Upper lobe of left lung (tissue), 6 donors: Measurements from ENCODE around the gene CPEB1. TPM values are rescaled to one million over a fixed set of nuclear protein-coding genes. Genes with fewer than 3 reads are reported as not detected.

Experiments
- ATAC-seq, 2 donors: fragments of 200-7000 bp; cut with Tn5 transposase; one replicate each; pipeline ENCODE4 v1.9.1; 2022; ENCODE audit warnings: mild to moderate bottlenecking in 2 of 2, moderate library complexity in 2 of 2; ENCODE audit not compliant: low FRiP score in 2 of 2
- DNase-seq, 2 donors: peaks; one replicate each; pipeline ENCODE4 v3.0.0-alpha.2; 2019 to 2020
- H3K27ac ChIP-seq, 4 donors: fragments of 200-600 bp; sonication (generic); one replicate each; pipeline ENCODE4 v1.5.1; 2016 to 2019
- H3K27me3 ChIP-seq, 4 donors: fragments of 200-600 bp; sonication (generic); one replicate each; pipeline ENCODE4 v1.5.1; 2017 to 2019
- H3K36me3 ChIP-seq, 4 donors: fragments of 200-600 bp; sonication (generic); one replicate each; pipeline ENCODE4 v1.5.1; 2016 to 2019
- H3K4me1 ChIP-seq, 4 donors: fragments of 200-600 bp; sonication (generic); one replicate each; pipeline ENCODE4 v1.5.1; 2018 to 2019
- H3K4me3 ChIP-seq, 4 donors: fragments of 200-600 bp; sonication (generic); one replicate each; pipeline ENCODE4 v1.5.1; 2017 to 2019; ENCODE audit warnings: mild to moderate bottlenecking in 2 of 4, moderate library complexity in 1 of 4
- H3K9me3 ChIP-seq, 4 donors: fragments of 200-600 bp; sonication (generic); one replicate each; pipeline ENCODE4 v1.5.1; 2018 to 2019
- EP300 ChIP-seq, 4 donors: sonication (generic); formaldehyde crosslinking; IDR thresholded peaks; one replicate each; pipeline ENCODE4 v1.5.1; 2017; ENCODE audit warnings: antibody characterized with exemption in 4 of 4, control low read depth in 2 of 4
- POLR2A ChIP-seq, 4 donors: fragments of 450-650 bp; IDR thresholded peaks; one replicate each; pipeline ENCODE4 v1.5.1; 2016 to 2017; ENCODE audit warnings: antibody characterized with exemption in 4 of 4, mild to moderate bottlenecking in 2 of 4
- POLR2AphosphoS5 ChIP-seq, 2 donors: sonication (generic); formaldehyde crosslinking; IDR thresholded peaks; one replicate each; pipeline ENCODE4 v1.5.1; 2017; ENCODE audit warnings: antibody characterized with exemption in 2 of 2
- WGBS, 2 donors: methylation state at CpG; one replicate each; pipeline ENCODE4 v1.1.5; 2017 to 2018; 5-methylcytosine and 5-hydroxymethylcytosine counted together
- total RNA-seq, 6 donors: library from RNA; depleted of rRNA in 4 of 6; stranded (reverse); fragments of >200 nt in 4 of 6; gene quantifications; one replicate each; pipeline versions ENCODE4 v1.1.0 to v1.2.1, GENCODE V29; 2016 to 2021
- TF ChIP-seq, protein P1 (sequence below), 6 experiments: fragments of 450-650 bp in 4 of 6; fragments of 200-600 bp in 2 of 6; sonication (generic) in 2 of 6; IDR thresholded peaks; one replicate each; pipeline ENCODE4 v1.5.1; 2016 to 2019; ENCODE audit warnings: antibody characterized with exemption in 6 of 6
- donor health status: DM: no; HTN: no; CAD: no; lungs with moderate emphysema.
- donor health status: DM: no; HTN: yes; CAD: no; lungs with severe emphysema.

The CPEB1 gene
- total RNA-seq, 6 donors from 2014 or later, result 0.76 to 3.4 (median 1.7) TPM

DNA sequence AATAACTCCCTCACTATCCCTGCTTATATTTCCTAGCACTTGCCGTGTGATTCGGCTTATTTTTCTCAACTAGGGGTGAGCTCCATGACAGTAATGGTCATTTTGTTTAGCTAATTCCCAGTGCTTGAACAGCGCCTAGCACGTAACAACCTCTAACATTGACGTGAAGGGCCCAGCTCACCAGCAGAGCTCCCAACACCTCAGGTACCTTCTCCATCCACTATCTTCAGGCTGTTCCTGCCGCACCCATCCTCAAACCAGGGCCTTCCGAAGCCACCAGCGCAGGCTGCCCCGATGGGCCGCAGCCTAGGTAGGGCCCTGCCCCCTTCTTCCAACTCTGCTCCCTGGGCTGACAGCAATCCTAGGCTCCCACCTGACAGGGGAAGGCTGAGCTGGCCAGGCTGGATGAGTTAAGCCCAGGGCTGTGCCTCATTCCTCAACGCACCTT lies 106.2 kb downstream of the CPEB1 start:
- peak; percentile 1 to 5 for ATAC-seq
- H3K4me3 ChIP-seq, result peak overlapping the region; percentile 73 to 96 (median 81)
- no peaks in the 10 kb centered on the region for H3K9me3 ChIP-seq
- 21 to 22% methylated on average over 8 to 11 of the region's 11 CpGs for WGBS, 2 donors
- peaks cover 19 to 29% (median 29%) of the 10 kb centered on the region in 4 donors for H3K36me3 ChIP-seq
- peak overlapping the region; percentile 83 to 91 (median 90) for H3K27ac ChIP-seq
- peaks cover 19 to 38% (median 24%) of the 10 kb centered on the region in 4 donors for H3K4me1 ChIP-seq
- DNase-seq, result peak; percentile 30 to 77
- TF ChIP-seq POLR2A (IDR thresholded peaks at IDR 0.05), result no peak
- TF ChIP-seq POLR2AphosphoS5 (IDR thresholded peaks at IDR 0.05), result no peak
- no peak for TF ChIP-seq EP300 (IDR thresholded peaks at IDR 0.05)
- TF ChIP-seq, protein P1, sequence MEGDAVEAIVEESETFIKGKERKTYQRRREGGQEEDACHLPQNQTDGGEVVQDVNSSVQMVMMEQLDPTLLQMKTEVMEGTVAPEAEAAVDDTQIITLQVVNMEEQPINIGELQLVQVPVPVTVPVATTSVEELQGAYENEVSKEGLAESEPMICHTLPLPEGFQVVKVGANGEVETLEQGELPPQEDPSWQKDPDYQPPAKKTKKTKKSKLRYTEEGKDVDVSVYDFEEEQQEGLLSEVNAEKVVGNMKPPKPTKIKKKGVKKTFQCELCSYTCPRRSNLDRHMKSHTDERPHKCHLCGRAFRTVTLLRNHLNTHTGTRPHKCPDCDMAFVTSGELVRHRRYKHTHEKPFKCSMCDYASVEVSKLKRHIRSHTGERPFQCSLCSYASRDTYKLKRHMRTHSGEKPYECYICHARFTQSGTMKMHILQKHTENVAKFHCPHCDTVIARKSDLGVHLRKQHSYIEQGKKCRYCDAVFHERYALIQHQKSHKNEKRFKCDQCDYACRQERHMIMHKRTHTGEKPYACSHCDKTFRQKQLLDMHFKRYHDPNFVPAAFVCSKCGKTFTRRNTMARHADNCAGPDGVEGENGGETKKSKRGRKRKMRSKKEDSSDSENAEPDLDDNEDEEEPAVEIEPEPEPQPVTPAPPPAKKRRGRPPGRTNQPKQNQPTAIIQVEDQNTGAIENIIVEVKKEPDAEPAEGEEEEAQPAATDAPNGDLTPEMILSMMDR (IDR thresholded peaks at IDR 0.05), result no peak
- H3K27me3 ChIP-seq, result no peaks in the 10 kb centered on the region

DNA sequence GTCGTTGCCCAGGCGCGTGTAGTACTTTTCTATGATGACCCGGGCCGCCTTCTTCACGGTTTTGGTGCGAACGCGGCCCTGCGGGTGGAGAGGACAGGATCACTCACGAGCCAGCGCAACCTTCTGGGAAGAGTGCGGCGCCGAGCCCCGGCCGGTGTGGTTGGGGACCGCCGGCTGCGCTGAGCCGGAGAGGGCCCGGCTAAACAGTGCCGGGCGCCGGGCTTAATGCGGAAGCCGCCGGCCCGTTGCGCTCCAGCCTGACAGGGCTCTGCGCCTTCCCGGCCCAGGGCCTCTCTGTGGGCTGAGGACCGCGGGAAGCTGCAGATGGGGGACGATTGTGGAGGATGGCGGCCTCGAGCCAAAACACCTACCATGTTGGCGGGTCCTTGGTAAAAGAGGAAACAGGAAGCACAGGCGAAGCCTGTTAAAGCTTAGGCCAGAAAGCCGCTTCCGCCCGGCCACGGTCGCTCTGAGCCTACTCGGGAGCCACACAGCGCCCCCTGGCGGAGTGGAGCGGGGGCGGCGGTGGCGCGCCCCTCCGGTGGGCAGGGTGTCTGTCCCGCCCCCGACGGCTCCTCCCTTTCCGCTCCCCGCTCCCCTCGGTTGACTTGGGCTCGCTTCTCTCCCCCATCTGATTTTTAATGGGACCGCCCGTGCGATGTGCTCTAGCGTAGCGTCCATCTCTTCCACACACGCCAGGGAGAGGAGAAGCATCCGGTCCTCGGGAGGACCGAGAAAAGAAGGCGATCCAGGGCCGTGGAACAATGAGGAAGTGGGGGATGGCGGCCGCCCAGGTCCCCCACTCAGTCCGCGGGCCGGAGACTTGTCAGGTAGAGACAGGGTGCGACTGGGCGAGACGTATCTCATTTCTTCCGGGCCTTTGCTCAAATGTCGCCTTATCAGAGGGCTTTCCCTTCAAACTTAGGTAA lies 106.8 kb downstream of the CPEB1 start, which contains the start of gene RPS17:
RPS17 (minus strand) TSS at position 403 of the 929 bp plus-strand sequence; CDS start at position 374, 29 bp downstream.
- ATAC-seq, result peak; percentile 99
- H3K4me1 ChIP-seq, result peaks cover 19 to 38% (median 24%) of the 10 kb centered on the region in 4 donors
- H3K4me3 ChIP-seq, result peak within 1 kb of the TSS; percentile 80 to 96 (median 85)
- TF ChIP-seq, protein P1 (IDR thresholded peaks at IDR 0.05), result peak; percentile 99 to 100 (median 99)
- TF ChIP-seq POLR2A (IDR thresholded peaks at IDR 0.05) (peak; percentile 10 to 91 (median 85)), EP300 (IDR thresholded peaks at IDR 0.05) (peak in 1 of 4 donors; percentile 46), POLR2AphosphoS5 (IDR thresholded peaks at IDR 0.05) (peak; percentile 85 to 91)
- peaks cover 22 to 36% (median 34%) of the 10 kb centered on the region in 4 donors for H3K36me3 ChIP-seq
- 0% methylated on average over 33 to 67 of the region's 81 CpGs for WGBS, 2 donors
- no peaks in the 10 kb centered on the region for H3K9me3 ChIP-seq
- no peaks in the 10 kb centered on the region for H3K27me3 ChIP-seq
- H3K27ac ChIP-seq, result peak within 1 kb of the TSS; percentile 83 to 91 (median 90)
- peak; percentile 97 to 99 for DNase-seq

DNA sequence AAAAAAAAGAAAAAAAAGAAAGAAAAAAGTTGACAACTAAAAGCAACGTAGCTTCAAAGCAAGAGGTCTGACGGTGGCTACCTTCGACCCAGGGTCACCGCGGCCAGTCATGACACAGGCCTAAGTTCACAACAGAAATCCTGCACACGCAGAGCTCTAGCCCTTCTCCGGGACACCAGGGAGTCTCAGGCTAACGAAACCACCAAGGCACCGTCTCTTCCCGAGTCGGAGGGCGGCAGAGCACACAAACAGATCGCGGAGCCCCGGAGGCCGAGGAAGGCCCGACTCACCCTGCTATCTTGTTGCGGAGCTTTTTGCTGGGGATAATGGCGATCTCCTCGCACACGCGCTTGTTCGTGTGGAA lies 107.5 kb downstream of the CPEB1 start:
- TF ChIP-seq, protein P1 (IDR thresholded peaks at IDR 0.05), result no peak
- TF ChIP-seq EP300 (IDR thresholded peaks at IDR 0.05) (no peak), POLR2AphosphoS5 (IDR thresholded peaks at IDR 0.05) (no peak), POLR2A (IDR thresholded peaks at IDR 0.05) (no peak)
- WGBS, 2 donors, result 1% methylated on average over 22 to 23 of the region's 23 CpGs
- H3K4me3 ChIP-seq, result peak overlapping the region; percentile 80 to 96 (median 85)
- peak overlapping the region; percentile 83 to 91 (median 90) for H3K27ac ChIP-seq
- H3K4me1 ChIP-seq, result peaks cover 19 to 38% (median 24%) of the 10 kb centered on the region in 4 donors
- DNase-seq, result no peak
- peak in 1 of 2 donors; percentile 7 for ATAC-seq
- peaks cover 22 to 43% (median 36%) of the 10 kb centered on the region in 4 donors for H3K36me3 ChIP-seq
- H3K9me3 ChIP-seq, result no peaks in the 10 kb centered on the region
- no peaks in the 10 kb centered on the region for H3K27me3 ChIP-seq

DNA sequence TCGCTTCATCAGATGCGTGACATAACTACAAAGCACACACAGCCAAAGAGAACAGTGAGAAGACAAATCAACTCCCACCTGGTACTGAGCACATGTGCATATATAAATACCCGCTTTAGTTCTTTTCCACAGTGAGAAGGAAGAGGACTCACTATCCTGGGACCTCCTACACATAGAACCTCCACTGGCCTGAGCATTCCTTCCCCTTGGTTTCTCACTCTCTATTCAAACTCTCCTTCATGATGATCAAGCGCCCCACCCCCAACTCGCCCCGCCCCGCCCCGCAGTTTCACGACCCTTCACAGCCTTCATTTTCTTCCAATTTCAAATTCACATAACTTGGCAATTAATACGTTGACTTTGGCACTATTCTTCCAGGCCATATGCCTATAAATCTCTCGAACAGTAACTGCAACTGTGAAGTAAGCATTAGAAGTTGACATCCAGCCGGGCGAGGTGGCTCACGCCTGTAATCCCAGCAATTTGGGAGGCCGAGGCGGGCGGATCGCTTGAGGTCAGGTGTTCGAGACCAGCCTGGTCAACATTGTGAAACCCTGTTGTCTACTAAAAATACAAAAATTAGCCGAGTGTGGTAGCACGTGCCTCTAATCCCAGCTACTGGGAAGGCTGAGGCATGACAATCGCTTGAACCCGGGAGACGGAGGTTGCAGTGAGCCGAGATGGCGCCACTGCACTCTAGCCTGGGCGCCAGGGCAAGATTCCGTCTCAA lies 108.0 kb downstream of the CPEB1 start:
- H3K4me3 ChIP-seq, result peak overlapping the region; percentile 80 to 96 (median 85)
- peaks cover 19 to 38% (median 24%) of the 10 kb centered on the region in 4 donors for H3K4me1 ChIP-seq
- H3K27ac ChIP-seq, result peak overlapping the region; percentile 83 to 91 (median 90)
- peaks cover 22 to 47% (median 38%) of the 10 kb centered on the region in 4 donors for H3K36me3 ChIP-seq
- H3K27me3 ChIP-seq, result no peaks in the 10 kb centered on the region
- ATAC-seq, result no peak
- TF ChIP-seq EP300 (IDR thresholded peaks at IDR 0.05) (no peak), POLR2AphosphoS5 (IDR thresholded peaks at IDR 0.05) (no peak), POLR2A (IDR thresholded peaks at IDR 0.05) (no peak)
- TF ChIP-seq, protein P1 (IDR thresholded peaks at IDR 0.05), result no peak
- 17 to 29% methylated on average over 21 to 28 of the region's 28 CpGs for WGBS, 2 donors
- DNase-seq, result peak in 1 of 2 donors; percentile 14
- no peaks in the 10 kb centered on the region for H3K9me3 ChIP-seq
